ENCODE results near the gene RPS24.
"Not testable (repeated sequence)": the region's sequence is repeated elsewhere in the genome, so short reads cannot be mapped to it uniquely, and the experiment has no call there.

The RPS24 gene

DNA sequence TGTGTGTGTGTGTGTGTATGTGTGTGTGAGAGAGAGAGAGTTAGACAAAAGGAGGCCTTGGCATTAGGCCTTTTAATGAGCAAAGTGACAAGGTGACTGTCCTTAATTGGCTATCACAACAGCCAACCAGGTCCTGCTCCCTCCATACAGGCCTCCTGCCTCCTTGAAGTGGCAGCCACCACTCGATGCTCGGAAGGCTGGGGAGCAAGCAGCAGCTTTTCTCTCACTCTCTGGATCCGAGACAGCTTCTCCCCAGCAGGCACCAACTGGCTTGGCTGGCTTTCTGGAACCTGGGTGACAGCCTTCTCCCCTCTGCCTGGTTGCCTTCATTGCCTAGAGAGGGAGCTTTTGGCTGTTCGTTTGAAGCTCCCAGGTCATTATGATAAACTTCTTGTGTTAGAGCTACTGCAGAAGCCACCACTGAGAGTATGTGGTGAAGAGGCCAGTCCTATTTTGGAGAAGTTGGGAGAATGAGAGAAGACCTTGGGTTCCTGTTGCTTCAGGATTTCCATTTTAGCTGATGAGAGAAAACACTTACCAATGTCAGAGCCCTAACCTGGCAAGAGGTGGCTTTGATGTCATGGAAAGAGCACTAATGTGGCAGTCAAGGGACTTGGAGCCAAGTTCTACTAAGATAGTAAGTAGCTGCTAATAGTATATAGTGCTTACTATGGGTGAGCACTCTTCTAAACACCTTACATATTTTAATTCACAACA lies 37.6 kb downstream of the RPS24 start:
- no peak for DNase-seq (ENCODE audit: low read depth)
- TF ChIP-seq, protein P1, sequence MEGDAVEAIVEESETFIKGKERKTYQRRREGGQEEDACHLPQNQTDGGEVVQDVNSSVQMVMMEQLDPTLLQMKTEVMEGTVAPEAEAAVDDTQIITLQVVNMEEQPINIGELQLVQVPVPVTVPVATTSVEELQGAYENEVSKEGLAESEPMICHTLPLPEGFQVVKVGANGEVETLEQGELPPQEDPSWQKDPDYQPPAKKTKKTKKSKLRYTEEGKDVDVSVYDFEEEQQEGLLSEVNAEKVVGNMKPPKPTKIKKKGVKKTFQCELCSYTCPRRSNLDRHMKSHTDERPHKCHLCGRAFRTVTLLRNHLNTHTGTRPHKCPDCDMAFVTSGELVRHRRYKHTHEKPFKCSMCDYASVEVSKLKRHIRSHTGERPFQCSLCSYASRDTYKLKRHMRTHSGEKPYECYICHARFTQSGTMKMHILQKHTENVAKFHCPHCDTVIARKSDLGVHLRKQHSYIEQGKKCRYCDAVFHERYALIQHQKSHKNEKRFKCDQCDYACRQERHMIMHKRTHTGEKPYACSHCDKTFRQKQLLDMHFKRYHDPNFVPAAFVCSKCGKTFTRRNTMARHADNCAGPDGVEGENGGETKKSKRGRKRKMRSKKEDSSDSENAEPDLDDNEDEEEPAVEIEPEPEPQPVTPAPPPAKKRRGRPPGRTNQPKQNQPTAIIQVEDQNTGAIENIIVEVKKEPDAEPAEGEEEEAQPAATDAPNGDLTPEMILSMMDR (IDR thresholded peaks at IDR 0.05; ENCODE audit: control insufficient read depth, insufficient read depth, low read depth, low read length, missing control alignments) = no peak

DNA sequence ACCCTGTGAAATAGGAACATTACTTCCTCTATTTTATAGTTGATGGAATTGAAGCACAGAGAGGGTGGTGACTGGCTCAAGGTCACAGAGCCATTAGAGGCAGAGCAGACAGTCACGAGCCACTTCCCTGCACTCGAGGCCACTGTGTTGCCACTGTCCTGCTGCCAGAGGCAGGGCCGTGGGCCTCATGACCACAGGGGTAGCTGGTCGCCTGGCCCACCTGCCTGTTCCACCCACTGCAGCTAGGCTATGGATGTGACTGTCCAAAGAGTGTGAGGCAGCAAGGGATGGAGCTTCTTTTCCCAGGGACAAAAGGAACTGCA lies 38.2 kb downstream of the RPS24 start:
- no peak for DNase-seq (ENCODE audit: low read depth)
- H3K4me3 ChIP-seq (ENCODE audit: control insufficient read depth, low read depth, low read length) = no peak overlapping the region
- TF ChIP-seq, protein P1 (IDR thresholded peaks at IDR 0.05; ENCODE audit: control insufficient read depth, insufficient read depth, low read depth, low read length, missing control alignments) = no peak

More for the DNA sequence above, 37.6 kb downstream of the RPS24 start:
- H3K4me3 ChIP-seq (ENCODE audit: control insufficient read depth, low read depth, low read length) = no peak overlapping the region

DNA sequence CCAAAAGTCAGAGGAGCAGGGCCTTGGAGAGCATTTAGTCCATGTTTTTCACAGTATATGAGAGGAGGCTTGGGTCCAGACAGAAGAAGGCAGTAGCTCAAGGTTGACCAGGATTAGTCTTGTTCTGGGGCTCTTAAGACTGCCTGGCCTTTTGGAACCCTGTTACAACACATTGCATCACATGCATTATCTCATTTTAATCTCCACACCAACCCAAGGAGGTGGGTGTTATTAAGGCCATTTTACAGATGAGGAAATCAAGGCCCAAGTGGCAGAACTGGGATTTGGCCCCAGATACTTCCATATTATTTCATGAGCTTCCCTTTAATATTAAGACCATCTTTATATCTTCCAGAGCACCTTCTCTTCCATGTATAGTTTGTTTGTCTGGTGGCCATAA lies 38.8 kb downstream of the RPS24 start:
- TF ChIP-seq, protein P1 (IDR thresholded peaks at IDR 0.05; ENCODE audit: control insufficient read depth, insufficient read depth, low read depth, low read length, missing control alignments) = no peak
- H3K4me3 ChIP-seq (ENCODE audit: control insufficient read depth, low read depth, low read length) = no peak overlapping the region
- no peak for DNase-seq (ENCODE audit: low read depth)

DNA sequence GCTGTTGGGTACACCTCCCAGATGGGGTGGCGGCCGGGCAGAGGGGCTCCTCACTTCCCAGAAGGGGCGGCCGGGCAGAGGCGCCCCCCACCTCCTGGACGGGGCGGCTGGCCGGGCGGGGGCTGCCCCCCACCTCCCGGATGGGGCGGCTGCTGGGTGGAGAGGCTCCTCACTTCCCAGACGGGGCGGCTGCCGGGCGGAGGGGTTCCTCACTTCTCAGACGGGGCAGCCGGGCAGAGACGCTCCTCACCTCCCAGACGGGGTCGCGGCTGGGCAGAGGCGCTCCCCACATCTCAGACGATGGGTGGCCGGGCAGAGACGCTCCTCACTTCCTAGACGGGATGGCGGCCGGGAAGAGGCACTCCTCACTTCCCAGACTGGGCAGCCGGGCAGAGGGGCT lies 42.1 kb downstream of the RPS24 start:
- DNase-seq (ENCODE audit: low read depth); H3K4me3 ChIP-seq (ENCODE audit: control insufficient read depth, low read depth, low read length): not testable (repeated sequence)

DNA sequence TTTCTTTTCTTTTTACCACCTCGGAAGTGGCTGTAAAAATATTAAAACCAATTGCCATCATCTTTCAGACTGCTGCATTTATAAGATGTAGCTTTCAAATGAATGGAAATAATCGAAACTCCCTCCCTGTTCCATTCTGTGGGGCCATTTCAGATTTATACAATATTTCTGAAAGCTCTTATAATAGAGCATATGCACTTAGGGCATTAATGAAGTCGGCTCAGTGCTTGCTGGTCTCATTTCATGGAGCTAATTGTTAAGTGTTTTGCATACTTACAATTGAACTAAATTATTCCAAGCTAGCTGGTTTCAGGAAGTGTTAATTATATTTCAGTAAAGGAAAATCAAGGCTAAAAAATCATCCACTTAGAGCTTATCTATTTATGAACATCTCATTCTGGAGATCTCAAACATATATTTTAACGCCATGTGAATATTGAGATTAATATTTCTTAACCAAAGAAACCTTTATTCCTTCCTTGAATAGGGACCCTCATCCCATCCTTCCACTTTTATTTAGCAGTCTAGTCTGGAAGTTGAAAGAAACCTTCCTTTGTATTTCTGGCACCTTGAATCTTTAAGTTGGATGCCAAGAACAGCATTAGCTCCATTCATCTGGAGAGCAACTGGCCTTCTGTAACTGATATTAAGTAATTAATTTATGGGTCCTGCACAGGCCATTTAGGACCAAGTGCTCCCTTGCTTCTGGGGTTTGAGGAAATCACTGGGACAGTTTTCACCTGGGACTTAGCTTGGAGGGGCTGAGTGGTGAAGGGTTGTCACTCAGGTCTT lies 45.1 kb downstream of the RPS24 start:
- no peak overlapping the region for H3K4me3 ChIP-seq (ENCODE audit: control insufficient read depth, low read depth, low read length)
- TF ChIP-seq, protein P1 (IDR thresholded peaks at IDR 0.05; ENCODE audit: control insufficient read depth, insufficient read depth, low read depth, low read length, missing control alignments) = no peak
- DNase-seq (ENCODE audit: low read depth) = no peak

DNA sequence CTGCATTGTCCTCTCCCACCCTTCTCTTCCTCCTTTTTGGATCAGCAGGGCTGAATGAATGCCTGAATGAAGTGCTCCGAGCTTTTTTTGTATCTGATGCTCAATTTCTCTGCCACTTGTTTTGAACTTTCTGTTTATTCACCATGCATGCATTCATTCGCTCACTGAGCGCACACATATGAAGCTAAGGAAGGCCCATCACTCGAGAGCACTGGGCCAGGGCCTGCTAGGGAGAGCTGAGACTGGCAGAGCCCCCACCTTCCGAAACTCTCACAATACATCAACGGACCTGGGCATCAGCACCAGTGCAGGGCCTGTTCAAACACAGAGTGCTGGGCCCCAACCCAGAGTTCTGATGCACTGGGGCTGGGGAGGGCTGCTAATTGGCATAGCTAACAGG lies 45.7 kb downstream of the RPS24 start:
- no peak overlapping the region for H3K4me3 ChIP-seq (ENCODE audit: control insufficient read depth, low read depth, low read length)
- no peak for DNase-seq (ENCODE audit: low read depth)
- TF ChIP-seq, protein P1 (IDR thresholded peaks at IDR 0.05; ENCODE audit: control insufficient read depth, insufficient read depth, low read depth, low read length, missing control alignments) = no peak

DNA sequence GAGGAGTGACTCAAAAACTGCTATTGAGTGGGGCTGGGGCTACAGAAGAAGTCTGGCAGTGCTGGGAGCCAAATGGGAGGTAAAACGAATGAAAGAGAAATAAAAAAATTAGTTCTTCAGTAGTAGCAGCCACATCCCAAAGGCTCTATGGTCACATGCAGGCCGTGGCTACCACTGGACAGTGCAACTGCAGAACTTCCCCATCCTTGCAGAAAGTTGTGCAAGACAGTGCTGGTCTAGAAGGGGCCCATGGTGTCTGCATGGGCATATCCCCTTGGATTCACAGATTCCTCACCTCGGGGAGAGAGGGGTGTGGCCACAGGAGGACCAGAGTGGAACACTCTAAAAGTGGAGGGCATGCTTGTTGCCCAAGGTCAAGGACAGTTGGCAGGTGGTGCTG lies 47.6 kb downstream of the RPS24 start:
- no peak for DNase-seq (ENCODE audit: low read depth)
- no peak overlapping the region for H3K4me3 ChIP-seq (ENCODE audit: control insufficient read depth, low read depth, low read length)
- TF ChIP-seq, protein P1 (IDR thresholded peaks at IDR 0.05; ENCODE audit: control insufficient read depth, insufficient read depth, low read depth, low read length, missing control alignments) = no peak
